Measurements from ENCODE around the gene OLA1.

DNA sequence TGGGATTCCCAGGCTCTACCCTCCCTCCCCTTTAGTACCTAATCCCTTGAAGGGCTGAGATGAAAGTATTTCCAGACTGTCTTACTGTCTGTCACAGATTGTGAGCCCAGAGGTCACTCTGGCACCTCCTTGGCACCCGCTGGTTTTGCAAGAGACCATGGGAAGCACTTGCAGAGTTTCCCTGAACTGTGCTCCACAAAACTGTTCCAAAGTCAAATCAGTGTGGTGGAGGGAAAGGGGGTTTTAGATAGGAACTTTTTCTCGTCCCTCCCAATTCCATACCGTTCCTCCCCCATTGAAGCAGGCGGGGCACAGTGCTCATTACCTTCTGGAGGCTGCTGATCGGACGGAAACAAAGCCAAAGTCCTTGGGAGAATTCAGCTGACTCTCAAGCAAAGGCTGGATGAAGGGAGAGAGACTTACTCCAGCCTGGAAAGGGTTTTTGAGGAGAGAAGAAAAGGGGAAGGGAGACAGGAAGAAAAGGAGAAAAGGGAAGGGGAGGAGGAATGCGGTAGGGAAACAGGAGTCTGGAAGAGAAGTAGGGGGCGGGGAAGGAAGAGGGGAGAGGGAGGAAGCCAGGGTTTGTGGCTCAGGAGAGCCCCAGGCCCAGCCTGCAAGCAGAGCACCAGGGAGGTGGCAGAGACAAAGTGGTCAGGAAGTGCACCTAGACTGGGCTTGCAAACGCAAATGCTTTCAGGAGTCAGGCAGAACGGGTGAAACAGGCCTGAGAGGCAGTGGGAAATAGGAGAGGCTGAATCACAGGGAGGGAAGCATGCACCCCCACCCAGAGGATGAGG is 194.8 kb downstream of the OLA1 start:
- no peak for TF ChIP-seq KAT7 (CRISPR knock-in tag; IDR thresholded peaks at IDR 0.05; ENCODE audit: borderline replicate concordance)
- TF ChIP-seq, protein P1, sequence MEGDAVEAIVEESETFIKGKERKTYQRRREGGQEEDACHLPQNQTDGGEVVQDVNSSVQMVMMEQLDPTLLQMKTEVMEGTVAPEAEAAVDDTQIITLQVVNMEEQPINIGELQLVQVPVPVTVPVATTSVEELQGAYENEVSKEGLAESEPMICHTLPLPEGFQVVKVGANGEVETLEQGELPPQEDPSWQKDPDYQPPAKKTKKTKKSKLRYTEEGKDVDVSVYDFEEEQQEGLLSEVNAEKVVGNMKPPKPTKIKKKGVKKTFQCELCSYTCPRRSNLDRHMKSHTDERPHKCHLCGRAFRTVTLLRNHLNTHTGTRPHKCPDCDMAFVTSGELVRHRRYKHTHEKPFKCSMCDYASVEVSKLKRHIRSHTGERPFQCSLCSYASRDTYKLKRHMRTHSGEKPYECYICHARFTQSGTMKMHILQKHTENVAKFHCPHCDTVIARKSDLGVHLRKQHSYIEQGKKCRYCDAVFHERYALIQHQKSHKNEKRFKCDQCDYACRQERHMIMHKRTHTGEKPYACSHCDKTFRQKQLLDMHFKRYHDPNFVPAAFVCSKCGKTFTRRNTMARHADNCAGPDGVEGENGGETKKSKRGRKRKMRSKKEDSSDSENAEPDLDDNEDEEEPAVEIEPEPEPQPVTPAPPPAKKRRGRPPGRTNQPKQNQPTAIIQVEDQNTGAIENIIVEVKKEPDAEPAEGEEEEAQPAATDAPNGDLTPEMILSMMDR (IDR thresholded peaks at IDR 0.05), result no peak

Data from WTC11 (cell line).